Esophagus (tissue), 2 donors: ENCODE measurements around the gene BFSP2. TPM values are rescaled to one million over a fixed set of nuclear protein-coding genes. Genes with fewer than 3 reads are reported as not detected.
A peak's percentile ranks its signal among the peaks of the same experiment; 100 is the strongest.
"Not testable (repeated sequence)": the region's sequence is repeated elsewhere in the genome, so short reads cannot be mapped to it uniquely, and the experiment has no call there.

Experiments
- H3K27ac ChIP-seq, 2 donors: one replicate each; pipeline ENCODE4 v1.5.1; 2013; ENCODE audit warnings: low read depth in 2 of 2, mild to moderate bottlenecking in 2 of 2, inconsistent platforms in 1 of 2, low read length in 1 of 2, moderate library complexity in 1 of 2
- H3K27me3 ChIP-seq, 2 donors: one replicate each; pipeline ENCODE4 v1.6.1; 2013; ENCODE audit warnings: low read length in 2 of 2, control low read depth in 1 of 2, mild to moderate bottlenecking in 1 of 2; ENCODE audit not compliant: insufficient read depth in 2 of 2, control insufficient read depth in 1 of 2
- H3K36me3 ChIP-seq, 2 donors: one replicate each; pipeline ENCODE4 v1.6.1; 2013; ENCODE audit warnings: low read length in 1 of 2; ENCODE audit not compliant: control insufficient read depth in 2 of 2, insufficient read depth in 2 of 2
- H3K4me1 ChIP-seq, 2 donors: one replicate each; pipeline ENCODE4 v1.6.1; 2013; ENCODE audit warnings: low read length in 1 of 2; ENCODE audit not compliant: control insufficient read depth in 2 of 2, insufficient read depth in 2 of 2
- H3K4me3 ChIP-seq, 2 donors: one replicate each; pipeline ENCODE4 v1.5.1; 2013; ENCODE audit warnings: low read length in 2 of 2, mild to moderate bottlenecking in 2 of 2, low read depth in 1 of 2, moderate library complexity in 1 of 2
- H3K9me3 ChIP-seq, 2 donors: one replicate each; pipeline ENCODE4 v1.6.1; 2013; ENCODE audit warnings: mild to moderate bottlenecking in 2 of 2, low read depth in 1 of 2, low read length in 1 of 2, moderate library complexity in 1 of 2; ENCODE audit not compliant: control insufficient read depth in 2 of 2, insufficient read depth in 1 of 2
- WGBS, 2 donors: extraction: QIAGEN DNeasy Blood & Tissue Kit; methylation state at CpG; one replicate each; pipeline ENCODE4 v1.1.7; 2013; 5-methylcytosine and 5-hydroxymethylcytosine counted together
- polyA plus RNA-seq, 2 donors: library from polyadenylated mRNA; stranded (reverse); fragments of 200-250 nt; gene quantifications; one replicate each; pipeline ENCODE4 v1.2.3, GENCODE V29; 2013
- donor health status: healthy with polysubstance abuse.
- donor health status: Bipolar disorder and iron deficiency.

Gene BFSP2
- polyA plus RNA-seq, 2 donors, result not detected

DNA sequence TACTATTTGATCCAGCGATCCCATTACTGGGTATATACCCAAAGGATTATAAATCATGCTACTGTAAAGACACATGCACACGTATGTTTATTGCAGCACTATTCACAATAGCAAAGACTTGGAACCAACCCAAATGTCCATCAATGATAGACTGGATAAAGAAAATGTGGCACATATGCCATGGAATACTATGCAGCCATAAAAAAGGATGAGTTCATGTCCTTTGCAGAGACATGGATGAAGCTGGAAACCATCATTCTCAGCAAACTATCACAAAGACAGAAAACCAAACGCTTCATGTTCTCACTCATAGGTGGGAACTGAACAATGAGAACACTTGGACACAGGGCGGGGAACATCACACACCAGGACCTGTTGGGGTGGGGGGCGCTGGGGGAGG is 82.6 kb downstream of the BFSP2 start:
- H3K4me3 ChIP-seq, H3K27me3 ChIP-seq, H3K27ac ChIP-seq, H3K4me1 ChIP-seq, H3K9me3 ChIP-seq, H3K36me3 ChIP-seq: not testable (repeated sequence)
- WGBS, 2 donors, result 76 to 87% methylated on average over 5 of the region's 5 CpGs

DNA sequence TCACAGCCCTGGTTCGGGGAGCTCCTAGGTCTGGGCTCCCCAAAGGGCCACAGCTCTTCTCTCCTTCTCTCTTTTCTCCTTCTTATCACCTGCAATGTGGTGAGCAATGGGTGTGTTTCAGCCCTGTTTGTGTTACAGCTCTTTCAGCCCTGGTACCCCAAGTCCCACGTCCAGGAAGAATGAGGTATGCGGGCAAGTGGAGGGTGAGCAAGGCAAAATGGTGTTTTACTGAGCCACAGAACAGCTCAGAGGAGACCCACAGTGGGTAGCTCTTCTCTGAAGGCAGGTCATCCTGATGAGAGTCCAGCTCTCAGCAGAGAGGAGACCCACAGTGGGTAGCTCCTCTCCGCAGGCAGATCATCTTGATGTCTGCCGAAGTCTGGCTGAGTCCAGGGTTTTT is 86.8 kb downstream of the BFSP2 start:
- Histone ChIP-seq H3K4me3 (no peak overlapping the region), H3K9me3 (no peaks in the 10 kb centered on the region), H3K4me1 (peaks cover 0 to 5% of the 10 kb centered on the region in 2 donors), H3K27ac (no peak overlapping the region), H3K27me3 (no peaks in the 10 kb centered on the region), H3K36me3 (no peaks in the 10 kb centered on the region)
- 96 to 97% methylated on average over 5 of the region's 5 CpGs for WGBS, 2 donors

DNA sequence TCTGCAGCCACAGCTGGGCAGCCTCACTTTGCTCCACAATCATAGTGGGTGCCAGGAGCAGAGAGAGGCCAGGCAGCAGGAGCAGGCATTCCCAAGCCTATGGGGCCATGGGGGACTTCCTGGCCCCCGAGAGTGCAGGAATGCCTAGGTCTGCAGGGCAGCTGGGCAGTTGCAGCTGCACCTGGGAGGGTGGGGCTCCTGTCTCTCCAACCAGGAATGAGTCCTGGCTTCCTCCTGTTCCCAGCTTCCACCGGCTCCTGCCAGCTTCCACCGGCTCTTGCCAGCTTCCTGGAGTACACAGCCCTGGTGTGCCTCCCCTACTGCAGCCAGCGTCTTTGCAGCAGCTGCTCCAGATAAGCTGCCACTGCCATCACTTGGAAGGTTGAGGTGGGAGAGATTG is 87.3 kb downstream of the BFSP2 start:
- Histone ChIP-seq H3K4me3 (no peak overlapping the region), H3K36me3 (no peaks in the 10 kb centered on the region), H3K27me3 (no peaks in the 10 kb centered on the region), H3K27ac (no peak overlapping the region), H3K9me3 (no peaks in the 10 kb centered on the region), H3K4me1 (peaks cover 0 to 5% of the 10 kb centered on the region in 2 donors)
- 59 to 60% methylated on average over 4 of the region's 4 CpGs for WGBS, 2 donors

DNA sequence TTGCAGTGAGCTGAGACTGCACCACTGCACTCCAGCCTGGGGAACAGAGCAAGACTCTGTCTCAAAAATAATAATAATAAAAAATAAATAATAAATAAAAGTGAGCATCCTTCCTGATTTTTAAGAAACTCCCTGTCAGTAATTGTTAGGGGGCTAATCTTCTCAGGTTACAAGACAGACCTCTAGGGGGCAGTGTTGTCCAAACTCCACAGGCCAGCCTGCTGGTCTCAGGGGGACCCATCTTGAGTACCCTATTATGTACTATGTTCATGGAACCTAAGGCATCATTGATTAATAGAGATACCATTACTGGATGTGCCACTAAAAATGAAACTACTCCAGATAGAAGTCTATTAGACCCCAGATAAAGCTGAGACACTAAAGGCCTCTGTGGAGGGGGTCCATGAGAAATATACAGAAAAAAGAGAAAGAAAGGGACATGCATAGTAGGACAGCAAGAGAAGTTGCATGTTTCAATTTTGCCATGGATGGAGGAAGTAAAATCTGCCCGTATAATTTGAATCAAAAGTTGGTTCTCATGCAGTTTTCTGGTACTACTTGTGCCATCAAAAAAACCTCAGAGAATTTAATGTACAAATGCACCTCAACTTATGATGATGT is 88.2 kb downstream of the BFSP2 start:
- Histone ChIP-seq H3K27me3 (no peaks in the 10 kb centered on the region), H3K4me1 (peaks cover 0 to 5% of the 10 kb centered on the region in 2 donors), H3K36me3 (no peaks in the 10 kb centered on the region), H3K27ac (no peak overlapping the region), H3K9me3 (no peaks in the 10 kb centered on the region), H3K4me3 (no peak overlapping the region)
- 73 to 79% methylated on average over 1 of the region's 1 CpG for WGBS, 2 donors

DNA sequence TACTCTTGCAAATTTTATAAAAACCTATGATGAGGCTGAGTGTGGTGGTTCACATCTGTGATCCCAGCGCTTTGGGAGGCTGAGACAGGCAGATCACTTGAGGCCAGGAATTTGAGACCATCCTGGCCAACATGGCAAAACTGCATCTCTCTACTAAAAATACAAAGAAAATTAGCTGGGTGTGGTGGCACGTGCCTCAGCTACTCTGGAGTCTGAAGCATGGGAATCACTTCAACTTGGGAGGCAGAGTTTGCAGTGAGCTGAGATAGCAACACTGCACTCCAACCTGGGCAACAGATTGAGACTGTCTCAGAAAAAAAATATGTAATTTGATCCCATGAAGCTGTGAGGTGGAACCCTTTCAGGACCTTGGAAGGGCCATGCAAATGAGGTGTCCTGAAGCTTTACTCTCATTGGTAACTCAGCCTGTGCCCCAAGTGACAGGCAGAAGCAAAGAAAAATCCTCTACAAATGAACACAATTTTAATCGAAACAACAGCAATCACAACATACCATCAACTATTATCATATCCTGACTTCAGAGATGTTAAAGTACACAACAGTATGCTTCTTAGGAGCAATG is 89.0 kb downstream of the BFSP2 start:
- Histone ChIP-seq H3K9me3 (no peaks in the 10 kb centered on the region), H3K4me3 (no peak overlapping the region), H3K27me3 (no peaks in the 10 kb centered on the region), H3K4me1 (peaks cover 0 to 5% of the 10 kb centered on the region in 2 donors), H3K27ac (no peak overlapping the region), H3K36me3 (no peaks in the 10 kb centered on the region)
- WGBS, 2 donors, result 45 to 53% methylated on average over 3 of the region's 3 CpGs

DNA sequence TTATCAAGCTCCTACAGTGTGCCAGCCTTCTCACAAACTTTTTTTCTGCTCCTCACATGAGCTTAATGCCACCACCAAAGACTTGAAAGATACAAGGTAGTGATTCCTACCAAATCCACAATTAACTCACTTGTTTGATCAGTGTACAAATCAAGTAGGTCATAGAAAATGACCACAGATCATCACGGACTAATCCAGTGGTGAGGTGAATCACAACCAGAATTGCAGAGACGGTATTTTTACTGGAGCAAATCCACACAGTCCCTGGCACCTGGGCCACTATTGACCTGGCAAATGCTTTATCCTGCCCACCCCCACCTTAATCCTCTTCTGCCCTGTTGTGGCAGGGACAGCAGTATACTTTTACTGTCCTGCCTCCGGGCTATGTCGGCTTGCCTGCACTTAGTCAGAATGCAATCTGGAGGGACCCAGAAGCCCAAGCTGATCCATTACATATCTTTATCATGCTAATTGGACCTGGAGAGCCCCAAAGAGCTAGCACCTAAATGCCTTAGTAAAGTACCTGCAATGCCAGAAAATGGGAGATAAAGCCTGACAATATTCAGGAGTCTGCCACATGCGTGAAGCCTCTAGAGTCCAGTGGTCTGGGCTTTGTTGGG is 89.7 kb downstream of the BFSP2 start:
- Histone ChIP-seq H3K27me3 (no peaks in the 10 kb centered on the region), H3K4me3 (no peak overlapping the region), H3K4me1 (peaks cover 0 to 5% of the 10 kb centered on the region in 2 donors), H3K36me3 (no peaks in the 10 kb centered on the region), H3K27ac (no peak overlapping the region), H3K9me3 (no peaks in the 10 kb centered on the region)
- WGBS, 2 donors, result 72 to 77% methylated on average over 5 of the region's 5 CpGs

GRCh38 chr3:133490468-133491351 is 90.9 kb downstream of the BFSP2 start:
- peak overlapping the region in 1 of 2 donors; percentile 24 for H3K27ac ChIP-seq

DNA sequence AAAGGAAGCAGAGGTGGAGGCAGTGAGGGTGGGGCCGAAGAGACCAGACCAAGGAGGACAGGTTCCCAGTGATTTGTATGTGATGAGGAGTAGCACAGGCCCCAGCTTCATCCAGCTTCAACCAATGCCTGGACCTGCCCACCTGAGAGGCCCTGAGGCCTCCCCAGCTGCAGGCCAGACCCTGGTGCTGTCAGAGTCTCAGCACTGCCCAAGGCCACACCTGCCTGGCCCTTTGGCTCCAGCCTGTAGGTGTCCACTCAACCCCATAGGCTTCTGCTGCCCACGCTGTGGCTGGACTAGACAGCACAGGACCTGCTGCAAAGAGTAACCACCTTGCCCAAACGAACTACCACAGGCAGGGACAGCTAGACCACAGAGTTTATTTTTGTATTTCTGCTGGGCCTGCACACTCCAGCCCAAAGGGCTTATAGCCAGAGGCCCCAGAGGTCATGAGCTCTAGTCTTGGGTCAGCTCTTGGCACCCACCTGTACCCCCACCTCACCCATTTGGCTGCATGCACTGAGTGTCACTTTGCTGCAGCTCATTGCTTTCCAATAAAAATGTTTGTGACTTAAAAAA is 91.7 kb downstream of the BFSP2 start:
- Histone ChIP-seq H3K27me3 (no peaks in the 10 kb centered on the region), H3K9me3 (no peaks in the 10 kb centered on the region), H3K4me1 (peaks cover 0 to 5% of the 10 kb centered on the region in 2 donors), H3K36me3 (no peaks in the 10 kb centered on the region), H3K4me3 (no peak overlapping the region), H3K27ac (peak overlapping the region in 1 of 2 donors; percentile 32)
- WGBS, 2 donors, result 82 to 85% methylated on average over 3 of the region's 3 CpGs

More at GRCh38 chr3:133490468-133491351, 90.9 kb downstream of the BFSP2 start:
- Histone ChIP-seq H3K27me3 (no peaks in the 10 kb centered on the region), H3K4me3 (no peak overlapping the region), H3K9me3 (no peaks in the 10 kb centered on the region), H3K4me1 (peaks cover 0 to 5% of the 10 kb centered on the region in 2 donors), H3K36me3 (no peaks in the 10 kb centered on the region)
- 89 to 92% methylated on average over 12 of the region's 12 CpGs for WGBS, 2 donors

DNA sequence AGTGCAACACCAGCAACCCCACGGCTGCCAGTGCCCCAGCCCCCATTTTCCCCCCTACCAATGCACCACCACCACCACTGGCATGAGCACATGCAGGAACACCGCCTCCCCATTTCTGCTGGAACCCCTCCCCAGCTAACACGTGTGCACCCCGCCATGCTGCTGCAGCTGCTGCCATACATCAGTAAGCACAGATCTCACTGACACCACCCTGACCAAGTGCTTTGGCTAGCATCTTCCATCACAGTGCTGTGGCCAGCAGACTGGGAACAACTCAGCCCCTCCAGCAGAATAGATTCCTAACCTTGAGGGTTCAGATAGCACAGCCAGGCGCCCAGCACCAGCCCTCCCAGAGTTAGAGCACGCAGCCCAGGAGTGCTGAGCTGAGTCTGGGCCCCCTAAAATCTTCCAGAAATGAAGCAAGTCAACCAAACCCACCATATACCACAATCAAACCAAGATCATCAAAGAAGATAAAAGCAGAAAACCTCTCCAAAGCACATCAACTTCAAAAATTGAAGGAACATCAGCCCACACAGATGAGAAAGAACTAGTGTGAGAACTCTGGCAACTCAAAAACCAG is 92.4 kb downstream of the BFSP2 start:
- H3K36me3 ChIP-seq, result no peaks in the 10 kb centered on the region
- WGBS, 2 donors, result 89 to 91% methylated on average over 6 of the region's 6 CpGs
- H3K4me1 ChIP-seq, result peaks cover 0 to 5% of the 10 kb centered on the region in 2 donors
- no peaks in the 10 kb centered on the region for H3K27me3 ChIP-seq
- no peak overlapping the region for H3K27ac ChIP-seq
- H3K4me3 ChIP-seq, result no peak overlapping the region
- H3K9me3 ChIP-seq, result no peaks in the 10 kb centered on the region
